ENCODE data around the gene PIGT.

PIGT gene

GRCh38 chr20:45402946-45403345 is 13.0 kb upstream of the PIGT start:
- Histone ChIP-seq H3K36me3 (ENCODE audit: control insufficient read depth, insufficient read depth, low read length) (no peaks in the 10 kb centered on the region), H3K4me3 (ENCODE audit: low read depth, low read length) (no peak overlapping the region), H3K4me2 (ENCODE audit: low read length) (no peak overlapping the region), H3K27ac (no peak overlapping the region), H3K9ac (no peak overlapping the region), H3K9me3 (ENCODE audit: control insufficient read depth, low read length) (no peaks in the 10 kb centered on the region), H3K4me1 (peaks cover 4% of the 10 kb centered on the region), H3K79me2 (no peaks in the 10 kb centered on the region), H3K27me3 (ENCODE audit: control insufficient read depth, insufficient read depth, low read length) (no peaks in the 10 kb centered on the region), H2AFZ (no peak overlapping the region)
- TF ChIP-seq, protein P1, sequence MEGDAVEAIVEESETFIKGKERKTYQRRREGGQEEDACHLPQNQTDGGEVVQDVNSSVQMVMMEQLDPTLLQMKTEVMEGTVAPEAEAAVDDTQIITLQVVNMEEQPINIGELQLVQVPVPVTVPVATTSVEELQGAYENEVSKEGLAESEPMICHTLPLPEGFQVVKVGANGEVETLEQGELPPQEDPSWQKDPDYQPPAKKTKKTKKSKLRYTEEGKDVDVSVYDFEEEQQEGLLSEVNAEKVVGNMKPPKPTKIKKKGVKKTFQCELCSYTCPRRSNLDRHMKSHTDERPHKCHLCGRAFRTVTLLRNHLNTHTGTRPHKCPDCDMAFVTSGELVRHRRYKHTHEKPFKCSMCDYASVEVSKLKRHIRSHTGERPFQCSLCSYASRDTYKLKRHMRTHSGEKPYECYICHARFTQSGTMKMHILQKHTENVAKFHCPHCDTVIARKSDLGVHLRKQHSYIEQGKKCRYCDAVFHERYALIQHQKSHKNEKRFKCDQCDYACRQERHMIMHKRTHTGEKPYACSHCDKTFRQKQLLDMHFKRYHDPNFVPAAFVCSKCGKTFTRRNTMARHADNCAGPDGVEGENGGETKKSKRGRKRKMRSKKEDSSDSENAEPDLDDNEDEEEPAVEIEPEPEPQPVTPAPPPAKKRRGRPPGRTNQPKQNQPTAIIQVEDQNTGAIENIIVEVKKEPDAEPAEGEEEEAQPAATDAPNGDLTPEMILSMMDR (IDR thresholded peaks at IDR 0.05): no peak

GRCh38 chr20:45404438-45404837 is 11.5 kb upstream of the PIGT start:
- Histone ChIP-seq H3K4me1 (peaks cover 4% of the 10 kb centered on the region), H3K4me2 (ENCODE audit: low read length) (no peak overlapping the region), H3K27ac (no peak overlapping the region), H3K79me2 (no peaks in the 10 kb centered on the region), H3K36me3 (ENCODE audit: control insufficient read depth, insufficient read depth, low read length) (no peaks in the 10 kb centered on the region), H2AFZ (no peak overlapping the region), H3K27me3 (ENCODE audit: control insufficient read depth, insufficient read depth, low read length) (no peaks in the 10 kb centered on the region), H3K9ac (no peak overlapping the region), H3K4me3 (ENCODE audit: low read depth, low read length) (no peak overlapping the region), H3K9me3 (ENCODE audit: control insufficient read depth, low read length) (no peaks in the 10 kb centered on the region)
- TF ChIP-seq, protein P1 (IDR thresholded peaks at IDR 0.05): no peak

DNA sequence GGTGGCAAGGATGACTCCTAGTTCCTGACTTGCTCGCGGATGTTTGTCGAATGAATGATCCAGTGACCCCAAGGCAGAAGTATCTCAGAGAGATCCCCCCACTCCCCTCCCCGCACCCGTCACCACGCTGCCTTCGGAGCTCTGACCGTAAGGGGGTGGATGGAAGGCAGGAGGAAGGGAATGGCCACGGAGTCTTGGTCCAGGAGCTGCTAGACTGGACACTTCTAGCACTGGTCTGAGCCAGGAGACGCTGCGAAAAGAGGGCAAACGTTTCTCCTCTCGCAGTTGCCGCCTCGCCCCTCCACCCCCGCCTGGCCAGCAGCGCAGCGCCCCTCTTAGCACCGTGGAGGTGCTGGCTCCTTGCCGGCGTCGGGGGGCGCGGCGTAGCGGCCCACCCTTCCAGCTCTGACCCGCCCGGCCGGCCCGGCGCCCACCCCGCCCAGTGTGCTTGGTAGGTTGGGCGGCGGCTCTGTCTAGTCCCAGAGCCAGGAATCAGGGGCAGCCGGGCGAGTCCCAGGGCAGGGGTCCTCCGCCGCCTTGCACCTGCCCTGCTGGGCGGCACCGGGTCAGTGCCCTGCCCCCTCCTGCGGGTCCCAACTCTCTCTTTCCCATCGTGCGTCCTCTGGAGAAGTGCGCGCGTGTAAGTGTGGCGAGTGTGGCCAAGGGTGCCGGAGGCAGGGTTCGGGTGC is 10.2 kb upstream of the PIGT start:
- no peaks in the 10 kb centered on the region for H3K27me3 ChIP-seq (ENCODE audit: control insufficient read depth, insufficient read depth, low read length)
- TF ChIP-seq, protein P1 (IDR thresholded peaks at IDR 0.05): no peak
- peak overlapping the region; percentile 94 for H2AFZ ChIP-seq
- H3K4me2 ChIP-seq (ENCODE audit: low read length): peak overlapping the region; percentile 79
- peaks cover 10% of the 10 kb centered on the region for H3K4me1 ChIP-seq
- no peak overlapping the region for H3K27ac ChIP-seq
- H3K79me2 ChIP-seq: no peaks in the 10 kb centered on the region
- no peaks in the 10 kb centered on the region for H3K9me3 ChIP-seq (ENCODE audit: control insufficient read depth, low read length)
- H3K36me3 ChIP-seq (ENCODE audit: control insufficient read depth, insufficient read depth, low read length): no peaks in the 10 kb centered on the region
- H3K4me3 ChIP-seq (ENCODE audit: low read depth, low read length): peak overlapping the region; percentile 86
- peak overlapping the region; percentile 19 for H3K9ac ChIP-seq

DNA sequence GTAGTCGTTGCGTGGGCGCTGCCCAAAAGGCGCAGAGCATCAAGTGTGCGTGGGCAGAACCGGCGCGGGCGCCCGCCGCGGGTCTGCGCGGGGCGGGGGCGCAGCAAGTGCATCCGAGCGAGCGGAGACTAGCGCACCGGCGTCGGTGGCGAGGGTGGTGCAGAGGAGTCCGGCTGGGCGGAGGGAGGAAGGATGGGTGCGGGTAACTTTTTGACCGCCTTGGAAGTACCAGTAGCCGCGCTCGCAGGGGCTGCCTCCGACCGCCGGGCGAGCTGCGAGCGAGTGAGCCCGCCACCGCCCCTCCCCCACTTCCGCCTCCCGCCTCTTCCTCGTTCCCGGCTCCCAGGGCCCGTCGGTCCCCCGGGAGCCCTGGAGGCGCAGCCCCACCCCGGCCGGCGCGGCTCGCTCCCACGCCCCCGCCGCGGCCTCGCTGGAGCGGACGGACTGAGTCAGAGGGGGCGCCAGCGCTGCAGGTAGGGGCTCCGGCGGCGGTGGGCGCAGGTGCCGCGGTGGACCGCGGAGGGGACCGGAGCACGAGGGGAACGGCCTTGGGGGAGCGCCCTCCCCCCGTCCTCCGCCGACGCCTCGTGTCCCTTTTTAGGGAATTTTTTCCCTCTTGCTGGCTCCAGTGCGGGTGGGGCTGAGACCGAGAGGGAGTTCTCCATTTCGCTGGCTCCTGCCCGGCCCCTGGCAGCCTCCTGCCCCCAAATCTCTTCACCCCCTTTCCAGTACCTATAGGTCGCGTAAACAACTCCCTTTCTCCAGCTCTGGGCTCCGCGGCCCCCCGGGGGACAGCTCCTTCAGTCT is 9.5 kb upstream of the PIGT start:
- peak overlapping the region; percentile 86 for H3K4me3 ChIP-seq (ENCODE audit: low read depth, low read length)
- H3K79me2 ChIP-seq: no peaks in the 10 kb centered on the region
- H3K9ac ChIP-seq: peak overlapping the region; percentile 39
- H3K4me2 ChIP-seq (ENCODE audit: low read length): peak overlapping the region; percentile 79
- peaks cover 17% of the 10 kb centered on the region for H3K4me1 ChIP-seq
- H3K36me3 ChIP-seq (ENCODE audit: control insufficient read depth, insufficient read depth, low read length): no peaks in the 10 kb centered on the region
- H3K27me3 ChIP-seq (ENCODE audit: control insufficient read depth, insufficient read depth, low read length): no peaks in the 10 kb centered on the region
- TF ChIP-seq, protein P1 (IDR thresholded peaks at IDR 0.05): peak; percentile 16
- H2AFZ ChIP-seq: peak overlapping the region; percentile 94
- peak overlapping the region; percentile 72 for H3K27ac ChIP-seq
- no peaks in the 10 kb centered on the region for H3K9me3 ChIP-seq (ENCODE audit: control insufficient read depth, low read length)
